Measurements from ENCODE around the gene TXNDC16. TPM values are rescaled to one million over a fixed set of nuclear protein-coding genes. Genes with fewer than 3 reads are reported as not detected.

The TXNDC16 gene
- total RNA-seq, 2 donors from 2014 or later, result 11.5 to 17.5 TPM

GRCh38 chr14:52522581-52523345 is 29.5 kb downstream of the TXNDC16 start:
- no peaks in the 10 kb centered on the region for H3K9me3 Mint-ChIP-seq
- H3K4me1 Mint-ChIP-seq, result peaks cover 6% of the 10 kb centered on the region
- H3K9ac ChIP-seq (ENCODE audit: extremely low read depth, low read length, poor library complexity, severe bottlenecking), result no peak overlapping the region
- no peaks in the 10 kb centered on the region for H3K36me3 Mint-ChIP-seq (ENCODE audit: low read depth)
- H3K27me3 ChIP-seq (ENCODE audit: control insufficient read depth, insufficient read depth, low read length, poor library complexity, severe bottlenecking), result no peaks in the 10 kb centered on the region
- H3K27me3 Mint-ChIP-seq (ENCODE audit: insufficient read depth), result no peaks in the 10 kb centered on the region
- peaks cover 7% of the 10 kb centered on the region for H3K4me1 ChIP-seq (ENCODE audit: control insufficient read depth, insufficient read depth, low read length)
- no peak overlapping the region for H3K27ac ChIP-seq (ENCODE audit: low read depth, low read length)
- no peaks in the 10 kb centered on the region for H3K36me3 ChIP-seq (ENCODE audit: control insufficient read depth, insufficient read depth, low read length)
- no peak for TF ChIP-seq CTCF (conservative IDR thresholded peaks at IDR 0.05)
- no peaks in the 10 kb centered on the region for H3K9me3 ChIP-seq (ENCODE audit: control insufficient read depth, low read length)
- H3K4me3 ChIP-seq (ENCODE audit: low read length), result no peak overlapping the region
- no peak for DNase-seq
- no peak overlapping the region for H3K27ac Mint-ChIP-seq
- H3K4me3 Mint-ChIP-seq, result no peak overlapping the region

GRCh38 chr14:52522033-52522432 is 30.3 kb downstream of the TXNDC16 start:
- no peak for TF ChIP-seq CTCF (conservative IDR thresholded peaks at IDR 0.05)
- H3K36me3 ChIP-seq (ENCODE audit: control insufficient read depth, insufficient read depth, low read length), result no peaks in the 10 kb centered on the region
- no peak overlapping the region for H3K9ac ChIP-seq (ENCODE audit: extremely low read depth, low read length, poor library complexity, severe bottlenecking)
- Mint-ChIP-seq H3K27me3 (ENCODE audit: insufficient read depth) (no peaks in the 10 kb centered on the region), H3K4me1 (peaks cover 6% of the 10 kb centered on the region), H3K4me3 (no peak overlapping the region), H3K27ac (no peak overlapping the region), H3K36me3 (ENCODE audit: low read depth) (no peaks in the 10 kb centered on the region), H3K9me3 (no peaks in the 10 kb centered on the region)
- H3K27me3 ChIP-seq (ENCODE audit: control insufficient read depth, insufficient read depth, low read length, poor library complexity, severe bottlenecking), result no peaks in the 10 kb centered on the region
- no peak for DNase-seq
- H3K4me3 ChIP-seq (ENCODE audit: low read length), result no peak overlapping the region
- 82 to 100% methylated on average over 1 of the region's 1 CpG for WGBS, 2 experiments (ENCODE audit: insufficient coverage in 1 of 2, insufficient read length in 1 of 2)
- peaks cover 7% of the 10 kb centered on the region for H3K4me1 ChIP-seq (ENCODE audit: control insufficient read depth, insufficient read depth, low read length)
- no peak overlapping the region for H3K27ac ChIP-seq (ENCODE audit: low read depth, low read length)
- H3K9me3 ChIP-seq (ENCODE audit: control insufficient read depth, low read length), result no peaks in the 10 kb centered on the region

GRCh38 chr14:52514046-52514811 is 38.1 kb downstream of the TXNDC16 start:
- H3K36me3 ChIP-seq (ENCODE audit: control insufficient read depth, insufficient read depth, low read length), result no peaks in the 10 kb centered on the region
- Mint-ChIP-seq H3K4me1 (peaks cover 20% of the 10 kb centered on the region), H3K27ac (no peak overlapping the region), H3K36me3 (ENCODE audit: low read depth) (peaks cover 1% of the 10 kb centered on the region), H3K9me3 (no peaks in the 10 kb centered on the region), H3K4me3 (no peak overlapping the region), H3K27me3 (ENCODE audit: insufficient read depth) (no peaks in the 10 kb centered on the region)
- no peak overlapping the region for H3K27ac ChIP-seq (ENCODE audit: low read depth, low read length)
- H3K9ac ChIP-seq (ENCODE audit: extremely low read depth, low read length, poor library complexity, severe bottlenecking), result no peak overlapping the region
- WGBS, 2 experiments (ENCODE audit: insufficient coverage in 1 of 2, insufficient read length in 1 of 2), result 71% methylated on average over 3 of the region's 4 CpGs; no CpG with 5 or more reads in 1 of the 2 experiments
- H3K4me1 ChIP-seq (ENCODE audit: control insufficient read depth, insufficient read depth, low read length), result peaks cover 5% of the 10 kb centered on the region
- DNase-seq, result no peak
- H3K9me3 ChIP-seq (ENCODE audit: control insufficient read depth, low read length), result no peaks in the 10 kb centered on the region
- H3K4me3 ChIP-seq (ENCODE audit: low read length), result no peak overlapping the region
- H3K27me3 ChIP-seq (ENCODE audit: control insufficient read depth, insufficient read depth, low read length, poor library complexity, severe bottlenecking), result no peaks in the 10 kb centered on the region
- no peak for TF ChIP-seq CTCF (conservative IDR thresholded peaks at IDR 0.05)
